ENCODE results near the gene ZBTB46. TPM values are rescaled to one million over a fixed set of nuclear protein-coding genes. Genes with fewer than 3 reads are reported as not detected.

Gene ZBTB46
- total and polyA plus RNA-seq, 2 experiments from 2014 or later, result 2.0 to 4.0 TPM

DNA sequence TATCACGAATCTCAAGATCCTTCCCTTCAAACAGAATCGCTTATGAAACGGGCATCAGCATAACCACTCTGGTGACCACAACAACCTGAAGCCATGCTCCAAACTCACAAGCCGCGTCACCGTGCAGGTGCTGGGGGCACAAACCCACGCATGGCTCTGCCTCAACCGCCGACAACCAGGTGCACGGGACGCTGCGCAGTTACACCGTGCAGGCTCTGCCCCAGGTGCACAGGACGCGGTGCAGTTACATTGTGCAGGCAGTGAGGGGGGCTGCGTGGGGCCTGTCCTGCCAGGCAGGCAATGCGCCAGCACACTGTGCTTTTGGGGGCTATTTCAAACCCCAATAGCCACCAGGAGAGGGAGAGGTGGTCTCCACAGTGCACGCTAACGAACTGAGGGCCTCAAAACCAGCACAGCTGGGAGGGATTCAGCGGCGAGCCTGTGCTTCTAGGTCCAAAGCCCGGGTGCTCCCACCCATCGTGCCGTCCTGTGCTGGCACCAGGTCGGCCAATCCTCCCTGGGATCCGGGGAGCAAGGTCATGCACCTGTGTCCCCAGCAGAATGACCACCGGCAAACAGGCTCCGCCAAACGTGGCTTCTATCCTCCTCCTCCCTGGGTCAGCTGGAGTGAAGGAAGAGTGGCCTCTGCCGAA is 35.8 kb downstream of the ZBTB46 start:
- Histone ChIP-seq H3K4me1 (ENCODE audit: insufficient read depth) (no peaks in the 10 kb centered on the region), H2AFZ (no peak overlapping the region), H3K27ac (no peak overlapping the region), H3K9me3 (ENCODE audit: low read depth) (no peaks in the 10 kb centered on the region), H3K27me3 (no peaks in the 10 kb centered on the region), H3K79me2 (no peaks in the 10 kb centered on the region), H3K9me2 (replicated peaks; ENCODE audit: insufficient read depth) (no peaks in the 10 kb centered on the region), H3K4me3 (no peak overlapping the region), H4K20me1 (ENCODE audit: insufficient read depth, poor library complexity, severe bottlenecking) (no peaks in the 10 kb centered on the region), H3K4me2 (no peak overlapping the region), H3K36me3 (replicated peaks; ENCODE audit: insufficient read depth, low read depth) (no peaks in the 10 kb centered on the region)
- no peak for TF ChIP-seq EZH2phosphoT487 (IDR thresholded peaks at IDR 0.05; ENCODE audit: low read depth, severe bottlenecking, unreplicated experiment)
- no peak for TF ChIP-seq EZH2 (IDR thresholded peaks at IDR 0.05; ENCODE audit: borderline replicate concordance)
- no peak for TF ChIP-seq CTCF (IDR thresholded peaks at IDR 0.05; ENCODE audit: poor library complexity)
- 97% methylated on average over 30 of the region's 30 CpGs for WGBS (ENCODE audit: low lambda C conversion rate, missing lambda C conversion rate)
- DNase-seq (ENCODE audit: low spot score), result no peak

GRCh38 chr20:63794614-63795013 is 36.5 kb downstream of the ZBTB46 start:
- 92% methylated on average over 13 of the region's 14 CpGs for WGBS (ENCODE audit: low lambda C conversion rate, missing lambda C conversion rate)
- H3K27ac ChIP-seq, result no peak overlapping the region
- H3K4me1 ChIP-seq (ENCODE audit: insufficient read depth), result no peaks in the 10 kb centered on the region
- H3K27me3 ChIP-seq, result no peaks in the 10 kb centered on the region
- H3K79me2 ChIP-seq, result no peaks in the 10 kb centered on the region
- H3K4me3 ChIP-seq, result no peak overlapping the region
- no peaks in the 10 kb centered on the region for H4K20me1 ChIP-seq (ENCODE audit: insufficient read depth, poor library complexity, severe bottlenecking)
- no peaks in the 10 kb centered on the region for H3K9me3 ChIP-seq (ENCODE audit: low read depth)
- no peaks in the 10 kb centered on the region for H3K9me2 ChIP-seq (replicated peaks; ENCODE audit: insufficient read depth)
- no peak for DNase-seq (ENCODE audit: low spot score)
- no peak overlapping the region for H2AFZ ChIP-seq
- no peak overlapping the region for H3K4me2 ChIP-seq
- TF ChIP-seq CTCF (IDR thresholded peaks at IDR 0.05; ENCODE audit: poor library complexity) (no peak), EZH2 (IDR thresholded peaks at IDR 0.05; ENCODE audit: borderline replicate concordance) (no peak), EZH2phosphoT487 (IDR thresholded peaks at IDR 0.05; ENCODE audit: low read depth, severe bottlenecking, unreplicated experiment) (no peak)
- no peaks in the 10 kb centered on the region for H3K36me3 ChIP-seq (replicated peaks; ENCODE audit: insufficient read depth, low read depth)

GRCh38 chr20:63792866-63793265 is 38.2 kb downstream of the ZBTB46 start:
- Histone ChIP-seq H3K9me3 (ENCODE audit: low read depth) (no peaks in the 10 kb centered on the region), H3K9me2 (replicated peaks; ENCODE audit: insufficient read depth) (no peaks in the 10 kb centered on the region), H3K4me1 (ENCODE audit: insufficient read depth) (no peaks in the 10 kb centered on the region), H4K20me1 (ENCODE audit: insufficient read depth, poor library complexity, severe bottlenecking) (no peaks in the 10 kb centered on the region), H3K36me3 (replicated peaks; ENCODE audit: insufficient read depth, low read depth) (no peaks in the 10 kb centered on the region), H3K27me3 (no peaks in the 10 kb centered on the region), H3K4me2 (no peak overlapping the region), H2AFZ (no peak overlapping the region), H3K27ac (no peak overlapping the region), H3K79me2 (no peaks in the 10 kb centered on the region), H3K4me3 (no peak overlapping the region)
- 92% methylated on average over 19 of the region's 20 CpGs for WGBS (ENCODE audit: low lambda C conversion rate, missing lambda C conversion rate)
- DNase-seq (ENCODE audit: low spot score), result no peak
- TF ChIP-seq EZH2 (IDR thresholded peaks at IDR 0.05; ENCODE audit: borderline replicate concordance) (no peak), EZH2phosphoT487 (IDR thresholded peaks at IDR 0.05; ENCODE audit: low read depth, severe bottlenecking, unreplicated experiment) (no peak), CTCF (IDR thresholded peaks at IDR 0.05; ENCODE audit: poor library complexity) (no peak)

Measured in hepatocyte (in vitro differentiated cells).